Lung (tissue), 12 donors: ENCODE results near the gene SLC6A12. TPM values are rescaled to one million over a fixed set of nuclear protein-coding genes. Genes with fewer than 3 reads are reported as not detected.

Experiments used
- ATAC-seq: fragments of 200-7000 bp; cut with Tn5 transposase; one replicate; pipeline ENCODE4 v1.9.1; 2020; ENCODE audit warnings: moderate number of reproducible peaks; ENCODE audit not compliant: insufficient read depth, low FRiP score
- DNase-seq, 3 donors: peaks; one replicate each; pipeline ENCODE4 v3.0.0-alpha.2; 2013 to 2017
- H3K27ac ChIP-seq, 2 donors: one replicate each; pipeline ENCODE4 v1.5.1; 2013; ENCODE audit warnings: mild to moderate bottlenecking in 2 of 2, moderate library complexity in 2 of 2, control low read depth in 1 of 2, inconsistent platforms in 1 of 2, low read depth in 1 of 2, low read length in 1 of 2
- H3K27me3 ChIP-seq, 3 donors: one replicate each; pipeline ENCODE4 v1.5.1; 2013; ENCODE audit warnings: low read length in 2 of 3; ENCODE audit not compliant: control insufficient read depth in 3 of 3, insufficient read depth in 3 of 3
- H3K36me3 ChIP-seq, 4 donors: one replicate each; pipeline ENCODE4 v1.5.1; 2013; ENCODE audit warnings: low read length in 4 of 4, mild to moderate bottlenecking in 1 of 4, moderate library complexity in 1 of 4; ENCODE audit not compliant: control insufficient read depth in 4 of 4, insufficient read depth in 4 of 4
- H3K4me1 ChIP-seq, 5 donors: one replicate each; pipeline ENCODE4 v1.5.1; 2013; ENCODE audit warnings: low read length in 5 of 5, mild to moderate bottlenecking in 2 of 5, moderate library complexity in 1 of 5; ENCODE audit not compliant: control insufficient read depth in 5 of 5, insufficient read depth in 5 of 5
- H3K4me3 ChIP-seq: one replicate; pipeline ENCODE4 v1.5.1; 2013; ENCODE audit warnings: mild to moderate bottlenecking, control low read depth, moderate library complexity
- H3K9ac ChIP-seq, 2 donors: one replicate each; pipeline ENCODE4 v1.5.1; 2013; ENCODE audit warnings: low read length in 2 of 2, control low read depth in 1 of 2; ENCODE audit not compliant: insufficient read depth in 1 of 2
- H3K9me3 ChIP-seq, 4 donors: one replicate each; pipeline ENCODE4 v1.5.1; 2013; ENCODE audit warnings: low read length in 3 of 4, mild to moderate bottlenecking in 1 of 4, moderate library complexity in 1 of 4; ENCODE audit not compliant: control insufficient read depth in 4 of 4, insufficient read depth in 3 of 4
- WGBS, 2 donors: extraction: QIAGEN DNeasy Blood & Tissue Kit; methylation state at CpG; one replicate each; pipeline ENCODE4 v1.1.7; 2013; 5-methylcytosine and 5-hydroxymethylcytosine counted together
- polyA plus RNA-seq, 2 donors: library from polyadenylated mRNA; stranded (reverse); fragments of 200-250 nt; gene quantifications; one replicate each; pipeline ENCODE4 v1.2.1, GENCODE V29; 2013
- total RNA-seq, 2 donors: library from RNA; depleted of rRNA in 1 of 2; stranded (reverse); fragments of >200 nt in 1 of 2; gene quantifications; one replicate each; pipeline ENCODE4 v1.2.1, GENCODE V29; 2014 to 2021
- TF ChIP-seq, protein P1 (sequence below): IDR thresholded peaks from 2 replicates; pipeline ENCODE4 v1.5.1; 2012; ENCODE audit warnings: mild to moderate bottlenecking; ENCODE audit errors: control extremely low read depth, extremely low read depth
- donor health status: control.
- donor health status: control.
- donor health status: Bipolar disorder and iron deficiency.
- donor health status: healthy.
- donor health status: DM: yes; HTN: yes; CAD: no.

The SLC6A12 gene
- total and polyA plus RNA-seq, 4 donors = 1.7 to 4.5 (median 3.1) TPM

GRCh38 chr12:185576-185955 lies 28.4 kb downstream of the SLC6A12 start:
- no peak overlapping the region for H3K4me3 ChIP-seq
- H3K9ac ChIP-seq = no peak overlapping the region
- WGBS, 2 donors = 71 to 72% methylated on average over 8 of the region's 8 CpGs
- H3K27ac ChIP-seq = no peak overlapping the region
- peaks cover 0 to 2% (median 0%) of the 10 kb centered on the region in 4 donors for H3K9me3 ChIP-seq
- H3K36me3 ChIP-seq = no peaks in the 10 kb centered on the region
- TF ChIP-seq, protein P1, sequence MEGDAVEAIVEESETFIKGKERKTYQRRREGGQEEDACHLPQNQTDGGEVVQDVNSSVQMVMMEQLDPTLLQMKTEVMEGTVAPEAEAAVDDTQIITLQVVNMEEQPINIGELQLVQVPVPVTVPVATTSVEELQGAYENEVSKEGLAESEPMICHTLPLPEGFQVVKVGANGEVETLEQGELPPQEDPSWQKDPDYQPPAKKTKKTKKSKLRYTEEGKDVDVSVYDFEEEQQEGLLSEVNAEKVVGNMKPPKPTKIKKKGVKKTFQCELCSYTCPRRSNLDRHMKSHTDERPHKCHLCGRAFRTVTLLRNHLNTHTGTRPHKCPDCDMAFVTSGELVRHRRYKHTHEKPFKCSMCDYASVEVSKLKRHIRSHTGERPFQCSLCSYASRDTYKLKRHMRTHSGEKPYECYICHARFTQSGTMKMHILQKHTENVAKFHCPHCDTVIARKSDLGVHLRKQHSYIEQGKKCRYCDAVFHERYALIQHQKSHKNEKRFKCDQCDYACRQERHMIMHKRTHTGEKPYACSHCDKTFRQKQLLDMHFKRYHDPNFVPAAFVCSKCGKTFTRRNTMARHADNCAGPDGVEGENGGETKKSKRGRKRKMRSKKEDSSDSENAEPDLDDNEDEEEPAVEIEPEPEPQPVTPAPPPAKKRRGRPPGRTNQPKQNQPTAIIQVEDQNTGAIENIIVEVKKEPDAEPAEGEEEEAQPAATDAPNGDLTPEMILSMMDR = no peak
- H3K4me1 ChIP-seq = peaks cover 0 to 1% (median 0%) of the 10 kb centered on the region in 5 donors
- DNase-seq (no peak), ATAC-seq (no peak)
- peaks cover 0 to 2% (median 0%) of the 10 kb centered on the region in 3 donors for H3K27me3 ChIP-seq

GRCh38 chr12:184811-185575 lies 29.0 kb downstream of the SLC6A12 start:
- no peak overlapping the region for H3K27ac ChIP-seq
- peaks cover 0 to 2% (median 0%) of the 10 kb centered on the region in 3 donors for H3K27me3 ChIP-seq
- 45 to 58% methylated on average over 13 of the region's 13 CpGs for WGBS, 2 donors
- H3K4me1 ChIP-seq = peaks cover 0 to 1% (median 0%) of the 10 kb centered on the region in 5 donors
- peaks cover 0 to 2% (median 0%) of the 10 kb centered on the region in 4 donors for H3K9me3 ChIP-seq
- H3K4me3 ChIP-seq = no peak overlapping the region
- H3K9ac ChIP-seq = no peak overlapping the region
- no peaks in the 10 kb centered on the region for H3K36me3 ChIP-seq
- DNase-seq (no peak), ATAC-seq (no peak)
- TF ChIP-seq, protein P1 = no peak

DNA sequence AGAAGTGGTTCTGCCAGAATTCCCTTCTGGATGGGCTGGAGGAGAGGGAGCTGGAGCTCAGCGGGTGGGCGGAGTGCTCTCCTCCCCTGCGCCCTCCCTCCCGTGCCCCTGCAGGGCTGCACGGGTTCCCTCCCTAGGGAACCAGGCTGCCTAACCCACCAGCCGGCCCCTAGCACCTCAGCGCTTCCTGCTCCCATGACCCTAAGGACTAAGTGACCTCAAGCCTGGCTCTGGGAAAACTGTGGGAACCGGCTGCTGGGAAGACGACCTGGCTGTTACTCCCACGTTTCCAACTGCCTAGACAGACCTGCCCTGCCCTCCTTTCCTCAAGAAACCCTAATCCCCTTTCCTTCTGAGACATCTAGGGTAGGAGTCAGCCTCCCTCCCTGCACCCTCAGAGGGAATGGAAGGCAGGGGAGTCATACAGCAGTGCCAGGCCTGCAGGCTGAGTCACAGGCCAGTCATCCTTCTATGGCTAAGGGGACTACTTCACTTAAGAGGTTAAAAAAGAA lies 31.5 kb downstream of the SLC6A12 start:
- H3K9ac ChIP-seq = no peak overlapping the region
- H3K27ac ChIP-seq = peak overlapping the region in 1 of 2 donors; percentile 24
- DNase-seq (no peak), ATAC-seq (no peak)
- no peaks in the 10 kb centered on the region for H3K27me3 ChIP-seq
- H3K36me3 ChIP-seq = no peaks in the 10 kb centered on the region
- H3K4me1 ChIP-seq = peaks cover 0 to 12% (median 0%) of the 10 kb centered on the region in 5 donors
- H3K4me3 ChIP-seq = no peak overlapping the region
- WGBS, 2 donors = 77 to 80% methylated on average over 9 to 10 of the region's 10 CpGs
- TF ChIP-seq, protein P1 = no peak
- no peaks in the 10 kb centered on the region for H3K9me3 ChIP-seq
